Muscle layer of duodenum (tissue), 2 donors: ENCODE results near the gene ITGB2.

Experiments used
- H3K27ac ChIP-seq: one replicate; pipeline ENCODE4 v1.7.0; 2013; ENCODE audit warnings: mild to moderate bottlenecking, low read length
- H3K27me3 ChIP-seq: one replicate; pipeline ENCODE4 v1.7.0; 2013; ENCODE audit warnings: low read depth, mild to moderate bottlenecking, control low read depth, low read length
- H3K36me3 ChIP-seq, 2 donors: one replicate each; pipeline ENCODE4 v1.7.0; 2013; ENCODE audit warnings: low read length in 2 of 2, control low read depth in 1 of 2, mild to moderate bottlenecking in 1 of 2; ENCODE audit not compliant: insufficient read depth in 2 of 2, control insufficient read depth in 1 of 2
- H3K4me1 ChIP-seq, 2 donors: one replicate each; pipeline ENCODE4 v1.7.0; 2013; ENCODE audit warnings: low read length in 2 of 2, mild to moderate bottlenecking in 2 of 2, control low read depth in 1 of 2, moderate library complexity in 1 of 2; ENCODE audit not compliant: insufficient read depth in 2 of 2, control insufficient read depth in 1 of 2
- H3K4me3 ChIP-seq, 2 donors: one replicate each; pipeline ENCODE4 v1.7.0; 2013; ENCODE audit warnings: low read length in 2 of 2, low read depth in 1 of 2, mild to moderate bottlenecking in 1 of 2
- H3K9me3 ChIP-seq, 2 donors: one replicate each; pipeline ENCODE4 v1.7.0; 2013; ENCODE audit warnings: low read length in 2 of 2, control low read depth in 1 of 2, mild to moderate bottlenecking in 1 of 2; ENCODE audit not compliant: control insufficient read depth in 1 of 2
- donor health status: healthy.

ITGB2 gene

GRCh38 chr21:44903050-44903685, 17.5 kb downstream of the ITGB2 start:
- Histone ChIP-seq H3K27me3 (no peaks in the 10 kb centered on the region), H3K4me1 (peaks cover 0 to 9% of the 10 kb centered on the region in 2 donors), H3K9me3 (no peaks in the 10 kb centered on the region), H3K27ac (no peak overlapping the region), H3K4me3 (no peak overlapping the region), H3K36me3 (peaks cover 0 to 16% of the 10 kb centered on the region in 2 donors)

- Histone ChIP-seq H3K9me3 (no peaks in the 10 kb centered on the region), H3K4me3 (no peak overlapping the region), H3K4me1 (peaks cover 0 to 7% of the 10 kb centered on the region in 2 donors), H3K36me3 (peaks cover 0 to 16% of the 10 kb centered on the region in 2 donors), H3K27me3 (no peaks in the 10 kb centered on the region), H3K27ac (no peak overlapping the region)
These were observed 18.2 kb downstream of the ITGB2 start for GRCh38 chr21:44902268-44903049.

GRCh38 chr21:44901391-44902074, 19.2 kb downstream of the ITGB2 start:
- Histone ChIP-seq H3K27ac (no peak overlapping the region), H3K36me3 (peaks cover 0 to 16% of the 10 kb centered on the region in 2 donors), H3K9me3 (no peaks in the 10 kb centered on the region), H3K27me3 (no peaks in the 10 kb centered on the region), H3K4me3 (no peak overlapping the region), H3K4me1 (no peaks in the 10 kb centered on the region)

- Histone ChIP-seq H3K27ac (no peak overlapping the region), H3K27me3 (no peaks in the 10 kb centered on the region), H3K36me3 (peaks cover 0 to 16% of the 10 kb centered on the region in 2 donors), H3K4me1 (no peaks in the 10 kb centered on the region), H3K9me3 (no peaks in the 10 kb centered on the region), H3K4me3 (no peak overlapping the region)
These were observed 20.0 kb downstream of the ITGB2 start for GRCh38 chr21:44900559-44901251.

GRCh38 chr21:44899768-44900558, 20.7 kb downstream of the ITGB2 start:
- no peak overlapping the region for H3K27ac ChIP-seq
- no peaks in the 10 kb centered on the region for H3K27me3 ChIP-seq
- H3K4me3 ChIP-seq, result no peak overlapping the region
- no peaks in the 10 kb centered on the region for H3K9me3 ChIP-seq
- H3K36me3 ChIP-seq, result peaks cover 0 to 16% of the 10 kb centered on the region in 2 donors
- no peaks in the 10 kb centered on the region for H3K4me1 ChIP-seq

GRCh38 chr21:44898851-44899767, 21.6 kb downstream of the ITGB2 start:
- Histone ChIP-seq H3K4me1 (no peaks in the 10 kb centered on the region), H3K36me3 (peaks cover 0 to 16% of the 10 kb centered on the region in 2 donors), H3K4me3 (no peak overlapping the region), H3K9me3 (no peaks in the 10 kb centered on the region), H3K27ac (no peak overlapping the region), H3K27me3 (no peaks in the 10 kb centered on the region)

- H3K4me1 ChIP-seq, result no peaks in the 10 kb centered on the region
- H3K4me3 ChIP-seq, result no peak overlapping the region
- no peaks in the 10 kb centered on the region for H3K27me3 ChIP-seq
- no peaks in the 10 kb centered on the region for H3K9me3 ChIP-seq
- H3K36me3 ChIP-seq, result peaks cover 0 to 16% of the 10 kb centered on the region in 2 donors
- no peak overlapping the region for H3K27ac ChIP-seq
These were observed 22.6 kb downstream of the ITGB2 start for GRCh38 chr21:44898011-44898488.

GRCh38 chr21:44897326-44898010, 23.2 kb downstream of the ITGB2 start:
- Histone ChIP-seq H3K36me3 (peaks cover 0 to 15% of the 10 kb centered on the region in 2 donors), H3K4me3 (no peak overlapping the region)

GRCh38 chr21:44896561-44897286, 24.0 kb downstream of the ITGB2 start:
- Histone ChIP-seq H3K27me3 (no peaks in the 10 kb centered on the region), H3K36me3 (peaks cover 0 to 10% of the 10 kb centered on the region in 2 donors), H3K4me1 (no peaks in the 10 kb centered on the region), H3K9me3 (no peaks in the 10 kb centered on the region), H3K27ac (no peak overlapping the region), H3K4me3 (no peak overlapping the region)

More at GRCh38 chr21:44897326-44898010, 23.2 kb downstream of the ITGB2 start:
- H3K27ac ChIP-seq, result no peak overlapping the region
- H3K9me3 ChIP-seq, result no peaks in the 10 kb centered on the region
- no peaks in the 10 kb centered on the region for H3K4me1 ChIP-seq
- no peaks in the 10 kb centered on the region for H3K27me3 ChIP-seq
